HEK293T (cell line): ENCODE results near the gene CDK14.

Source experiments
- BHLHE40 ChIP-seq: fragments of 450-650 bp; IDR thresholded peaks from 2 replicates; pipeline ENCODE4 v1.6.1; 2016; ENCODE audit warnings: mild to moderate bottlenecking, moderate library complexity, borderline replicate concordance
- ELF4 ChIP-seq: fragments of 450-650 bp; IDR thresholded peaks from 2 replicates; pipeline ENCODE4 v1.6.1; 2017; ENCODE audit warnings: antibody characterized with exemption
- FOXM1 ChIP-seq: fragments of 450-650 bp; IDR thresholded peaks from 2 replicates; pipeline ENCODE4 v1.6.1; 2017; ENCODE audit warnings: mild to moderate bottlenecking, borderline replicate concordance

DNA sequence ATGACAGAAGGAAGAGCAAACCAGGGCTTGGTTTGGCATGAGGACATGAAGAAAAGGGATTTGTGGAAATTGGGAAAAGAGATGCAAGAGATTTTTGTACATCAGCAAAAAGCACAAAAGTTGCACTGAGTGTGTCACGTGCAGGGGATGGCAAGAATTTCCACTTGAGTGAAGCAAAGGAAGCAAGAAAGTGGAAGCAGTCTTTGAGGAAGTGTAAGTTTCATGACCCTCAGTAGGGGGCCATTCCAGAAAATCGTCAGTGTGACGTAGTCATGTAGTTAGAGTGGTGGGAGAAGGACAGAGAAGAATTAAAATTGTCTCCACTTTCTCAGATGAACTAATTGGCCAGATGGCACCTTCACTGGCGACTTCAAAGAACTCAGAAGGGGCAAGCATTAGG lies 544.9 kb downstream of the CDK14 start:
- TF ChIP-seq ELF4 (no peak), BHLHE40 (no peak), FOXM1 (no peak)
